Loucy (cell line): Measurements from ENCODE around the gene ADAMTS7.

Experiments used
- H2AFZ ChIP-seq: fragments of 200-600 bp; sonication (generic); 2 replicates; pipeline ENCODE4 v1.6.0; 2016; ENCODE audit warnings: antibody characterized with exemption, mild to moderate bottlenecking, low read length, moderate library complexity
- H3F3A ChIP-seq: fragments of 200-600 bp; 2 replicates; pipeline ENCODE4 v1.6.0; 2016; ENCODE audit warnings: antibody characterized with exemption, low read depth, mild to moderate bottlenecking
- H3K27me3 ChIP-seq: fragments of 200-600 bp; sonication (generic); 2 replicates; pipeline ENCODE4 v1.6.1; 2014; ENCODE audit warnings: low read length, mild to moderate bottlenecking; ENCODE audit not compliant: insufficient read depth, poor library complexity, severe bottlenecking
- H3K36me3 ChIP-seq: fragments of 200-600 bp; sonication (generic); 2 replicates; pipeline ENCODE4 v1.6.1; 2016; ENCODE audit warnings: low read length; ENCODE audit not compliant: insufficient read depth
- H3K4me1 ChIP-seq: fragments of 200-600 bp; sonication (generic); 2 replicates; pipeline ENCODE4 v1.5.1; 2014; ENCODE audit warnings: low read length, mild to moderate bottlenecking; ENCODE audit not compliant: insufficient read depth, poor library complexity, severe bottlenecking
- H3K4me2 ChIP-seq: fragments of 200-600 bp; sonication (generic); 2 replicates; pipeline ENCODE4 v1.6.0; 2014; ENCODE audit warnings: antibody characterized with exemption, low read length, low read depth, mild to moderate bottlenecking; ENCODE audit not compliant: poor library complexity, severe bottlenecking
- H3K4me3 ChIP-seq: fragments of 200-600 bp; sonication (generic); 2 replicates; pipeline ENCODE4 v1.5.1; 2014; ENCODE audit warnings: low read length, mild to moderate bottlenecking, mixed read lengths; ENCODE audit not compliant: poor library complexity, severe bottlenecking
- H3K79me2 ChIP-seq: fragments of 200-600 bp; sonication (generic); 2 replicates; pipeline ENCODE4 v1.6.1; 2014; ENCODE audit warnings: low read length; ENCODE audit not compliant: insufficient read depth
- H3K9ac ChIP-seq: fragments of 200-600 bp; sonication (generic); 2 replicates; pipeline ENCODE4 v1.6.0; 2014; ENCODE audit warnings: mild to moderate bottlenecking, low read depth, low read length, moderate library complexity; ENCODE audit not compliant: poor library complexity, severe bottlenecking
- H3K9me2 ChIP-seq: fragments of 200-600 bp; sonication (generic); replicated peaks from 2 replicates; pipeline ENCODE4 v1.6.1; 2016; ENCODE audit warnings: low read depth, low read length, mixed read lengths
- H3K9me3 ChIP-seq: fragments of 200-600 bp; sonication (generic); 2 replicates; pipeline ENCODE4 v1.6.1; 2014; ENCODE audit warnings: mild to moderate bottlenecking, antibody characterized with exemption, low read length, low read depth; ENCODE audit not compliant: insufficient read depth
- H4K20me1 ChIP-seq: fragments of 200-600 bp; sonication (generic); 2 replicates; pipeline ENCODE4 v1.6.0; 2014; ENCODE audit warnings: antibody characterized with exemption, low read length, mild to moderate bottlenecking; ENCODE audit not compliant: insufficient read depth, poor library complexity, severe bottlenecking
- EZH2phosphoT487 ChIP-seq: fragments of 200-600 bp; IDR thresholded peaks from 2 replicates; pipeline ENCODE4 v1.6.1; 2018; ENCODE audit warnings: antibody characterized with exemption, mild to moderate bottlenecking, moderate library complexity, borderline replicate concordance
- TF ChIP-seq, protein P1 (sequence below): fragments of 200-600 bp; sonication (generic); conservative IDR thresholded peaks from 2 replicates; pipeline ENCODE4 v1.5.1; 2014; ENCODE audit warnings: mild to moderate bottlenecking, antibody characterized with exemption, low read length

The ADAMTS7 gene

DNA sequence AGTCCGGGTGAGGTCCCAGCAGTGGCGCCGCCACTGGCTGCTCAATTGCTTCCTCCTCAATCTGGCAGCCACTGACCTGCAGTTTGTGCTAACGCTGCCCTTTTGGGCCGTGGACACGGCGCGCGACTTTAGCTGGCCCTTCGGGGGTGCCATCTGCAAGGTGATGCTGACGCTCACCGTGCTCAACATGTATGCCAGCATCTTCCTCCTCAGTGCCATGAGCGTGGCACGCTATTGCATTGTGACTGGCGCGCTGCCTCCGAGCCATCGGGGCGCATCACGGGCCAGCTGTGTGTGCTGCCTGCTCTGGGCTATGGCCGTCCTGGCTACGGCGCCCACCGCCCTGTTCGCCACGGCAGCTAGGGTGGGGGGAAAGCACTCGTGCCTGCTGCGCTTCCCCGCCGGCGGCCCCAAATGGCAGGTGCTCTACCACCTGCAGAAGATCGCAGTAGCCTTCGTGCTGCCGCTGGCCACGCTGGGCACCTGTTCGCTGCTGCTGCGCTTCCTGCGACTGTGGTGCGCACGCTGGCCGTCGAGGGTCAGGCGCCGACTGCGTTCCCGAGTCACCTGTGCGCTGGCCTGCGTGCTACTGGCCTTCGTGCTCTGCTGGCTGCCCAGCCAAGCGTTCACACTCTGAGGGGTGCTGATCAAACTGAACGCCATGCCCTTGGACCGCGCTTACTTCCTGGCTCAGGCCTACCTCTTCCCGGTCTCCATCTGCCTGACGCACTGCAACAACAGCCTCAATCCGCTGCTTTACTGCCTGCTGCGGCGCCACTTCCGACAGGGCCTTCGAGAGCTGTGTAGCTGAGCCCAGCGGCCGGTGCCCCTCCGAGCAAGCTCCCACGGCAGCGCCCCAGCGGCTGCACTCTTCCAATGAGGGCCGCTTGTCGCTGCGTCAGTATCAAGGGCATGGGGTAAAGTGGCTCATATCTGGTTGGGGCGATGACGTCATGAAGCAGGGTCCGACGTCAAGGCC is 20.3 kb upstream of the ADAMTS7 start:
- H3K4me3 ChIP-seq: no peak overlapping the region
- H2AFZ ChIP-seq: no peak overlapping the region
- no peak overlapping the region for H3K9ac ChIP-seq
- no peak for TF ChIP-seq EZH2phosphoT487
- TF ChIP-seq, protein P1, sequence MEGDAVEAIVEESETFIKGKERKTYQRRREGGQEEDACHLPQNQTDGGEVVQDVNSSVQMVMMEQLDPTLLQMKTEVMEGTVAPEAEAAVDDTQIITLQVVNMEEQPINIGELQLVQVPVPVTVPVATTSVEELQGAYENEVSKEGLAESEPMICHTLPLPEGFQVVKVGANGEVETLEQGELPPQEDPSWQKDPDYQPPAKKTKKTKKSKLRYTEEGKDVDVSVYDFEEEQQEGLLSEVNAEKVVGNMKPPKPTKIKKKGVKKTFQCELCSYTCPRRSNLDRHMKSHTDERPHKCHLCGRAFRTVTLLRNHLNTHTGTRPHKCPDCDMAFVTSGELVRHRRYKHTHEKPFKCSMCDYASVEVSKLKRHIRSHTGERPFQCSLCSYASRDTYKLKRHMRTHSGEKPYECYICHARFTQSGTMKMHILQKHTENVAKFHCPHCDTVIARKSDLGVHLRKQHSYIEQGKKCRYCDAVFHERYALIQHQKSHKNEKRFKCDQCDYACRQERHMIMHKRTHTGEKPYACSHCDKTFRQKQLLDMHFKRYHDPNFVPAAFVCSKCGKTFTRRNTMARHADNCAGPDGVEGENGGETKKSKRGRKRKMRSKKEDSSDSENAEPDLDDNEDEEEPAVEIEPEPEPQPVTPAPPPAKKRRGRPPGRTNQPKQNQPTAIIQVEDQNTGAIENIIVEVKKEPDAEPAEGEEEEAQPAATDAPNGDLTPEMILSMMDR: no peak
- H3F3A ChIP-seq: no peaks in the 10 kb centered on the region
- no peaks in the 10 kb centered on the region for H3K9me3 ChIP-seq
- H3K4me2 ChIP-seq: no peak overlapping the region
- no peaks in the 10 kb centered on the region for H3K9me2 ChIP-seq
- no peaks in the 10 kb centered on the region for H3K36me3 ChIP-seq
- no peaks in the 10 kb centered on the region for H3K79me2 ChIP-seq
- no peaks in the 10 kb centered on the region for H3K4me1 ChIP-seq
- H4K20me1 ChIP-seq: no peaks in the 10 kb centered on the region
- H3K27me3 ChIP-seq: no peaks in the 10 kb centered on the region

DNA sequence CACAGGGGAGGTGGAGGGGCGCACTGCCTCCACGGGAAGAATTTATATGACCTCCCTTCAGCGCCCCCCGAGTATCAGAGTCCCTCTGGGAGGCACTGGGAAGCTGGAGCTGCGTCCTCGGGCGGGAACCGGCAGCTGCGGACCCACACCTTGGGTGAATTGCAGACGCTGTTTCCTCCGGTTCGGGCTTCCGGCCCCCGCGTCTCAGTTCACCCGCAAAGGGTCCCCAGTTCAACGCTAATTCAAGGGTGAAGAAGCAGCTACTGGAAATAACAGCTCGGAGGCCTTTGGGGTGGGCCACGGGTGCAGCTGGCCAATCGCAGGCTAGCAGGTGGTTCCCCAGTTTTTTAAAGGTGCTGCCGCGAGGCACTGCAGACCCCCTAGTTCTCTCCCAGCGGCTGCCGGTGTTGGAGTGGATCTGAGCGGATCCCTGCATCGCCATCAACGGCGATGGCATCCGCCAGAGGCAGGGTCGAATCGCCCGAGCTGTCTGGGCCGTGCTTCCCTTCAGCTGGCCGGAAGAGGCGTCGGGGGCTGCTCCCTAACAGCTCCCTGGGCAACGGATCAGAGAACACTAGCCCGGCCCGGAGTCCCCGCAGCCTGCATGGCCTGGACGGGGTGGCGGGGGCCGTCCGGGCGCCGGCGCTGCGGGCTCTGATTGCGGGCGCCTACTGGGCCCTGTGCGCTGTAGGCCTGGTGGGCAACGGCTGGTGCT is 19.4 kb upstream of the ADAMTS7 start:
- Histone ChIP-seq H3K4me1 (no peaks in the 10 kb centered on the region), H3K9ac (no peak overlapping the region), H3K36me3 (no peaks in the 10 kb centered on the region), H3K9me3 (no peaks in the 10 kb centered on the region), H3K9me2 (no peaks in the 10 kb centered on the region), H3K4me3 (no peak overlapping the region), H2AFZ (no peak overlapping the region), H3F3A (no peaks in the 10 kb centered on the region), H3K79me2 (no peaks in the 10 kb centered on the region), H4K20me1 (no peaks in the 10 kb centered on the region), H3K4me2 (no peak overlapping the region), H3K27me3 (no peaks in the 10 kb centered on the region)
- TF ChIP-seq EZH2phosphoT487: no peak
- TF ChIP-seq, protein P1: no peak

DNA sequence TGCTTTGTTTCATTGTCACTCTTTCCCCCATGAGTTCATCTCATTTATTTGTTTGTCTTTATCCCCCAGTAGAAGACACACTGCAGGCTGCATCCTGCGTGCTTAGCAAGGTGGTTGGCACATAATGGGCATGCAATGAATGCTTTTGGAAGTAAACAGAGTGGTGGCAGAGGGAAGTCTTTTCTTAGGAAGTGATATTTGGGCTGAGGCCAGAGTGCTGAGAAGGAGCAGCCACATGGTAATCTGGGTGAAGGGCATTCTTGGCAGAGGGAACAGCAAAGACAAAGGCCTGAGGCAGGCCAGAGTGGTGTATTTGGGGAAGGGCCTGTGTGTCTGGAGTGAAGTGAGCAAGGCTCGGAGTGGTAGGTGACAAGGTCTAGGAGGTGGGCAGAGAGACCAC is 17.7 kb upstream of the ADAMTS7 start:
- no peaks in the 10 kb centered on the region for H3K27me3 ChIP-seq
- H3K9me3 ChIP-seq: no peaks in the 10 kb centered on the region
- H4K20me1 ChIP-seq: no peaks in the 10 kb centered on the region
- H3K9me2 ChIP-seq: no peaks in the 10 kb centered on the region
- no peak overlapping the region for H3K4me2 ChIP-seq
- no peaks in the 10 kb centered on the region for H3K36me3 ChIP-seq
- no peaks in the 10 kb centered on the region for H3K4me1 ChIP-seq
- H3F3A ChIP-seq: no peaks in the 10 kb centered on the region
- no peak overlapping the region for H3K9ac ChIP-seq
- no peaks in the 10 kb centered on the region for H3K79me2 ChIP-seq
- no peak overlapping the region for H3K4me3 ChIP-seq
- no peak overlapping the region for H2AFZ ChIP-seq
- TF ChIP-seq, protein P1: no peak
- TF ChIP-seq EZH2phosphoT487: no peak
